Colonic mucosa (tissue), 4 donors: ENCODE data around the gene SORCS3. TPM values are rescaled to one million over a fixed set of nuclear protein-coding genes. Genes with fewer than 3 reads are reported as not detected.

ENCODE experiments used
- DNase-seq: peaks from one replicate; pipeline ENCODE4 v3.0.0-alpha.2; 2020
- H3K27ac ChIP-seq: fragments of 200-600 bp; one replicate; pipeline ENCODE4 v1.8.0; 2021
- H3K27me3 ChIP-seq: fragments of 200-600 bp; one replicate; pipeline ENCODE4 v1.8.0; 2021
- H3K36me3 ChIP-seq: fragments of 200-600 bp; one replicate; pipeline ENCODE4 v1.8.0; 2021
- H3K4me1 ChIP-seq: fragments of 200-600 bp; one replicate; pipeline ENCODE4 v1.8.0; 2021; ENCODE audit warnings: mild to moderate bottlenecking
- H3K4me3 ChIP-seq: fragments of 200-600 bp; one replicate; pipeline ENCODE4 v1.8.0; 2021
- H3K9ac ChIP-seq, 2 donors: one replicate each; pipeline ENCODE4 v1.7.0; 2013; ENCODE audit warnings: control low read depth in 2 of 2, low read depth in 2 of 2, low read length in 2 of 2
- H3K9me3 ChIP-seq: fragments of 200-600 bp; one replicate; pipeline ENCODE4 v1.8.0; 2021
- intact Hi-C: fragments of 100-400 bp; cut with DNase I; formaldehyde crosslinking; loops from one replicate; pipeline ENCODE4 v1.14.1; 2022
- total RNA-seq, 2 donors: library from RNA; stranded (reverse); fragmentation: NEBNext Ultra II Directional in 1 of 2; extraction: Animal tissue kit (Norgen Biotek cat#: 25700) in 1 of 2; gene quantifications; one replicate each; pipeline ENCODE4 v1.2.1, GENCODE V29; 2021
- TF ChIP-seq, protein P1 (sequence below): fragments of 200-600 bp; IDR thresholded peaks from one replicate; pipeline ENCODE4 v1.8.0; 2022; ENCODE audit warnings: antibody characterized with exemption, mild to moderate bottlenecking
- donor health status: healthy.
- donor health status: DM: no; HTN: no; CAD: no.
- donor health status: DM: no; HTN: no; CAD: no.

SORCS3 gene
- total RNA-seq, 2 donors from 2014 or later, result 0.08 TPM; not detected in 1

DNA sequence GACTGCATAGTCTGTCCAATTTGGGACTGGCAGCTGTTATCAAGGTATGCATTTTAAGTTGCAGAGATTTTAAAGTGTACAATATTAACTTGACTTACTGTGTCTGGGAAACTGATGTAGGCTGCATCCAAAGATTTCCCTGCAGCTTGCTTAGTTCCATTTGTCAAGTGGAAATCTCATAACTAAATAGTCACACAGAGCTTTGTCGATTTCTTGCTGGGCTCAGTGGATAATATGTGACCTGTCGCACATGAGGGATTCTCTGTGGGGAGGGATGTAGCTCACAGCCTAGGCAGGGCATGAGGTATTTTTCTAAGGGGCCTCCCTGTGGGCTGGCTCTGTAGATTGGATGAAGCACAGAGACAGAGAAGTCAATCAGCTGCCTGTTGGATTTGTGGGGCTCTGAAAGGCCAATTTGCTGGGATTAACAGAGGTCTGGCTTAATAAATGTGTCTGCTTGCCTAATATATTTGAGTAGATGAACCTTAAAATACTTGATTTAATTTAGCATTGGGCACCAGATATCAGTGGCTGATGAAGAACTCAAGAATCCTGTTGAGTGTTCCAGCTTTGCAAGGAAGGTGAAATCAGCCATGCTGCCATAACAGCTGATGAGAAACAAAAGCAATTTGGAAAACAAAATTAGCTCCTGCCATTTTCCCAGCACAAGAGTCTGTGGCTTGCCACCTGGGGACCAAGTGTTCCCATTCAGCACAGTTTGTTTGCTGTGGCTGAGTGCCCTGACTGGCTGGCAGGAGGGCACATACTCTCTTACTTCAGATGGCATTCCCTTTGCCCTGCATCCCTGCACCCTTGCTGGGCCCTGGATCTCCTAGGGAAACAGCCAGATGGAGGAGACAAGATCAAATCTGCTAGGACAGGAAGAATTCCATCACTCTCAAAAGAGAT is 598.5 kb downstream of the SORCS3 start:
- intact Hi-C loops, result no loop called here
- Histone ChIP-seq H3K9ac (no peak overlapping the region), H3K9me3 (no peaks in the 10 kb centered on the region), H3K27me3 (no peaks in the 10 kb centered on the region), H3K4me1 (peaks cover 4% of the 10 kb centered on the region), H3K36me3 (no peaks in the 10 kb centered on the region), H3K4me3 (no peak overlapping the region), H3K27ac (no peak overlapping the region)
- TF ChIP-seq, protein P1, sequence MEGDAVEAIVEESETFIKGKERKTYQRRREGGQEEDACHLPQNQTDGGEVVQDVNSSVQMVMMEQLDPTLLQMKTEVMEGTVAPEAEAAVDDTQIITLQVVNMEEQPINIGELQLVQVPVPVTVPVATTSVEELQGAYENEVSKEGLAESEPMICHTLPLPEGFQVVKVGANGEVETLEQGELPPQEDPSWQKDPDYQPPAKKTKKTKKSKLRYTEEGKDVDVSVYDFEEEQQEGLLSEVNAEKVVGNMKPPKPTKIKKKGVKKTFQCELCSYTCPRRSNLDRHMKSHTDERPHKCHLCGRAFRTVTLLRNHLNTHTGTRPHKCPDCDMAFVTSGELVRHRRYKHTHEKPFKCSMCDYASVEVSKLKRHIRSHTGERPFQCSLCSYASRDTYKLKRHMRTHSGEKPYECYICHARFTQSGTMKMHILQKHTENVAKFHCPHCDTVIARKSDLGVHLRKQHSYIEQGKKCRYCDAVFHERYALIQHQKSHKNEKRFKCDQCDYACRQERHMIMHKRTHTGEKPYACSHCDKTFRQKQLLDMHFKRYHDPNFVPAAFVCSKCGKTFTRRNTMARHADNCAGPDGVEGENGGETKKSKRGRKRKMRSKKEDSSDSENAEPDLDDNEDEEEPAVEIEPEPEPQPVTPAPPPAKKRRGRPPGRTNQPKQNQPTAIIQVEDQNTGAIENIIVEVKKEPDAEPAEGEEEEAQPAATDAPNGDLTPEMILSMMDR, result no peak
- DNase-seq, result no peak

GRCh38 chr10:105241254-105241653 is 600.2 kb downstream of the SORCS3 start:
- Histone ChIP-seq H3K4me3 (no peak overlapping the region), H3K9me3 (no peaks in the 10 kb centered on the region), H3K27ac (no peak overlapping the region), H3K36me3 (no peaks in the 10 kb centered on the region), H3K4me1 (peaks cover 4% of the 10 kb centered on the region), H3K27me3 (no peaks in the 10 kb centered on the region), H3K9ac (no peak overlapping the region)
- TF ChIP-seq, protein P1, result no peak
- intact Hi-C loops, result no loop called here
- DNase-seq, result no peak

DNA sequence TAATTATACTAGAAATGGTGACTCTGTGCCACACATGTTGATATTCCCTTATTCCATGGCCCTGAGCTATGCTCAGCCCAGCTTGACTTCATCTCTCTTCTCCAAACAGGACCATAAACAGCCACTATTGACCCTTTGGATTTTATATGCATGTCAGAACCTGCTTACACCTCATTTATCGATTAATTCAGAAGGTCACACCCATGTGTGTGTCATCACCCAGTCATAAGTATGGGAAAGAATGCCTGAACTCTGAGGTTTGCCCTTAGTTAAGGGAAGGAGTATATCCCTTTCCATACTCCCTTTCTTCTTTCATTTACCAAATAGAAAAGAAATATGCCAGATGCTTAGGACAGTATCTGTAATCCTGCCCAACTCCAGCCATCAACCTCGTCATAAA is 602.3 kb downstream of the SORCS3 start:
- no peaks in the 10 kb centered on the region for H3K27me3 ChIP-seq
- H3K9ac ChIP-seq, result no peak overlapping the region
- no peaks in the 10 kb centered on the region for H3K36me3 ChIP-seq
- TF ChIP-seq, protein P1, result no peak
- no peak overlapping the region for H3K4me3 ChIP-seq
- no peak for DNase-seq
- H3K27ac ChIP-seq, result no peak overlapping the region
- H3K9me3 ChIP-seq, result no peaks in the 10 kb centered on the region
- H3K4me1 ChIP-seq, result no peaks in the 10 kb centered on the region
- intact Hi-C loops, result no loop called here

- DNase-seq, result no peak
- H3K9ac ChIP-seq, result no peak overlapping the region
- H3K4me3 ChIP-seq, result no peak overlapping the region
- intact Hi-C loops, result no loop called here
- H3K4me1 ChIP-seq, result no peaks in the 10 kb centered on the region
- H3K9me3 ChIP-seq, result no peaks in the 10 kb centered on the region
- no peak overlapping the region for H3K27ac ChIP-seq
- no peaks in the 10 kb centered on the region for H3K36me3 ChIP-seq
- TF ChIP-seq, protein P1, result no peak
- no peaks in the 10 kb centered on the region for H3K27me3 ChIP-seq
Measured at GRCh38 chr10:105243825-105244224, 602.7 kb downstream of the SORCS3 start.

DNA sequence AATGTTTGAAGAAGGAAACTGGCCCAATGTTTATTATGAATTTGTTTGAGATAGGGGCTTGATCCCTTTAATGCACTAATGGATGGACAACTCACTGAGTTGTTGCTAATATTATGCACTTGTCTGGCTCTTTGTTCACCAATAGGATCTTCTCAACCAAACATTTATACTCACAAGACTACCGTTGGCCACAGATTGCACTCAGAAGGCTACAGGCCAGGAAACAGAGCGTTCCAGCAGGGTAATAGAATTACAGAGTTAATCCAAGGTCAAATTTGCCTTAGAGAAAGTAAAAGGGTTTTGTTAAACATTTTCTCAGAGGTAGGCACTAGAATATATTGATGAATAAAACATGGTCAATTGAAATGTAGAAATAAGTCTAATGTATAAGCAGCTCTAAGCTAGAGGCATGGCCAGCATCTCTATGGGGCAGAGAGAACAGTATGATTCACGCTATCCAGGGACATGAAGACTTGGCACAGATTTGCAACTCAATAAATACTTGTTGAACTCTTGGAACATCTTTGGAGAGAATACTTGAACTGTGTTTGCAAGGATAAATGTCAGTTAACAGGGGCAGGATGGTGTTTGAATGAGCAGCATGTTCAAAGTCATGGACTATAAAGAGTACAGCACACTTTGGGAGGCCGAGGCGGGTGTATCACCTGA is 606.9 kb downstream of the SORCS3 start:
- H3K27ac ChIP-seq, result no peak overlapping the region
- TF ChIP-seq, protein P1, result no peak

More for the DNA sequence above, 606.9 kb downstream of the SORCS3 start:
- H3K27me3 ChIP-seq, result no peaks in the 10 kb centered on the region
- H3K4me3 ChIP-seq, result no peak overlapping the region
- H3K9me3 ChIP-seq, result no peaks in the 10 kb centered on the region
- DNase-seq, result no peak
- no peak overlapping the region for H3K9ac ChIP-seq
- no peaks in the 10 kb centered on the region for H3K4me1 ChIP-seq
- intact Hi-C loops, result no loop called here
- H3K36me3 ChIP-seq, result no peaks in the 10 kb centered on the region
